ENCODE data around the gene DUS4L. TPM values are rescaled to one million over a fixed set of nuclear protein-coding genes. Genes with fewer than 3 reads are reported as not detected.

DUS4L gene
- total RNA-seq, 4 donors from 2014 or later = 6.6 to 14.5 (median 9.4) TPM

- intact Hi-C loops (cut with DNase I; ENCODE audit: low total_unique reads) = no loop called here
- 91 to 93% methylated on average over 1 of the region's 1 CpG for WGBS, 2 donors
- TF ChIP-seq, protein P1, sequence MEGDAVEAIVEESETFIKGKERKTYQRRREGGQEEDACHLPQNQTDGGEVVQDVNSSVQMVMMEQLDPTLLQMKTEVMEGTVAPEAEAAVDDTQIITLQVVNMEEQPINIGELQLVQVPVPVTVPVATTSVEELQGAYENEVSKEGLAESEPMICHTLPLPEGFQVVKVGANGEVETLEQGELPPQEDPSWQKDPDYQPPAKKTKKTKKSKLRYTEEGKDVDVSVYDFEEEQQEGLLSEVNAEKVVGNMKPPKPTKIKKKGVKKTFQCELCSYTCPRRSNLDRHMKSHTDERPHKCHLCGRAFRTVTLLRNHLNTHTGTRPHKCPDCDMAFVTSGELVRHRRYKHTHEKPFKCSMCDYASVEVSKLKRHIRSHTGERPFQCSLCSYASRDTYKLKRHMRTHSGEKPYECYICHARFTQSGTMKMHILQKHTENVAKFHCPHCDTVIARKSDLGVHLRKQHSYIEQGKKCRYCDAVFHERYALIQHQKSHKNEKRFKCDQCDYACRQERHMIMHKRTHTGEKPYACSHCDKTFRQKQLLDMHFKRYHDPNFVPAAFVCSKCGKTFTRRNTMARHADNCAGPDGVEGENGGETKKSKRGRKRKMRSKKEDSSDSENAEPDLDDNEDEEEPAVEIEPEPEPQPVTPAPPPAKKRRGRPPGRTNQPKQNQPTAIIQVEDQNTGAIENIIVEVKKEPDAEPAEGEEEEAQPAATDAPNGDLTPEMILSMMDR (IDR thresholded peaks at IDR 0.05) = no peak
- no peak for TF ChIP-seq POLR2A (IDR thresholded peaks at IDR 0.05)
- DNase-seq (ENCODE audit: low spot score in 2 of 2) = no peak
- no peak overlapping the region for H3K4me3 ChIP-seq (ENCODE audit: low read depth, poor library complexity, severe bottlenecking)
Measured at GRCh38 chr7:107593025-107593410, 29.2 kb downstream of the DUS4L start.

- no peak overlapping the region for H3K4me3 ChIP-seq (ENCODE audit: low read depth, poor library complexity, severe bottlenecking)
- TF ChIP-seq, protein P1 (IDR thresholded peaks at IDR 0.05) = no peak
- TF ChIP-seq POLR2A (IDR thresholded peaks at IDR 0.05) = no peak
- DNase-seq (ENCODE audit: low spot score in 2 of 2) = no peak
- WGBS, 2 donors = 65 to 66% methylated on average over 4 of the region's 4 CpGs
- intact Hi-C loops (cut with DNase I; ENCODE audit: low total_unique reads) = no loop called here
Measured at GRCh38 chr7:107594961-107595737, 31.4 kb downstream of the DUS4L start.

DNA sequence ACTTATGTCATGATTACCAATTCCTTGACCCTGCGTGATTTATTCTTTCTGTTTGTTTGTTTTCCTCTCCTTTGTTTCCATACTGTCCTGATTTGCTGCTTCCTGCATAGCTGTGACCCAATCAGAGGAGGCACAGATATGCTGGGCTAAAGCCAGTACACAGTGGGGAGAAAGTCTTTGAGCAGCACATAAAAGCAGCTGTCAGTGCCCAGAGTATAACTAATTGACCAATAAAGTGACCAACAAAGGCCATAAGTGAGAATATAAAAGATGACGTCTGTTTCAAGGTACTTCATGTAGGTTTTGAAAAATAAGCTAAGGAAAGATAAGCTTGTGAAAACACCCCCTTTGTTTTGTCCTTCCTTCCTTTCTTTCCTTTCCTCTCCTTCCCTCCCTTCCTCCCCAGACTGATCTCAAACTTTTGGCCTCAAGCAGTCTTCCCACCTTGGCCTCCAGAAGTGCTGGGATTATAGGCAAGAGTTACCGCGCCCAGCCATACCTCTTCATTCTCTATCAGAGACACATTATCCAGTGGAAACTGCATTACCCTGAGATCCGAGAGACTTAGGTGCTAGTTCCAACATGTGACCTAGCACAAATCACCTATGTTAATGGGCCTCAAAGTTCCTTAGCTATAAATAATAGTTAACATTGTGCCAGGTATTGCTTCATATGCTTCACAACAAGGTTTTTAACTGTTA, 33.3 kb downstream of the DUS4L start:
- no peak for DNase-seq (ENCODE audit: low spot score in 2 of 2)
- intact Hi-C loops (cut with DNase I; ENCODE audit: low total_unique reads) = no loop called here

DNA sequence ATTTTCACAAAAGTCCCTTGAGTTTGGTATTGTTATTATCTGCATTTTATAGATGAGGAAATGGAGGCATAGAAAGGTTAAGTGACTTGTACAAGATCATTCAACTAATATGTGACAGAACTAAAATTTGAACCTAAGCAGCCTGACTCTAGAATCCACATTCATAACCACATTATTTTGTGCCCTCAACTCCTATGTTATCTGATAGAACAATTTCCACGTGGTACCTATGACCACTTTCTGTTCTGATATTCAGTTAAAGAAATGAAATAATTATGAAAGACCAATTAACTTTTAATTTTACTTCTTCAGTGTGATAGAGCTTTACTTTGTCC, 33.8 kb downstream of the DUS4L start:
- no peak for TF ChIP-seq POLR2A (IDR thresholded peaks at IDR 0.05)
- TF ChIP-seq, protein P1 (IDR thresholded peaks at IDR 0.05) = no peak
- intact Hi-C loops (cut with DNase I; ENCODE audit: low total_unique reads) = no loop called here
- DNase-seq (ENCODE audit: low spot score in 2 of 2) = no peak
- no peak overlapping the region for H3K4me3 ChIP-seq (ENCODE audit: low read depth, poor library complexity, severe bottlenecking)
- 81 to 88% methylated on average over 1 of the region's 1 CpG for WGBS, 2 donors

More for the DNA sequence above, 33.3 kb downstream of the DUS4L start:
- H3K4me3 ChIP-seq (ENCODE audit: low read depth, poor library complexity, severe bottlenecking) = no peak overlapping the region
- WGBS, 2 donors = 63 to 78% methylated on average over 5 of the region's 5 CpGs
- TF ChIP-seq, protein P1 (IDR thresholded peaks at IDR 0.05) = no peak
- no peak for TF ChIP-seq POLR2A (IDR thresholded peaks at IDR 0.05)

GRCh38 chr7:107597953-107598352, 34.2 kb downstream of the DUS4L start:
- WGBS, 2 donors = 79 to 83% methylated on average over 4 of the region's 4 CpGs
- no peak for DNase-seq (ENCODE audit: low spot score in 2 of 2)
- intact Hi-C loops (cut with DNase I; ENCODE audit: low total_unique reads) = no loop called here
- TF ChIP-seq POLR2A (IDR thresholded peaks at IDR 0.05) = no peak
- TF ChIP-seq, protein P1 (IDR thresholded peaks at IDR 0.05) = no peak
- no peak overlapping the region for H3K4me3 ChIP-seq (ENCODE audit: low read depth, poor library complexity, severe bottlenecking)

Measured in lower leg skin (tissue), 4 donors.